NCI-H226 (cell line): ENCODE results near the gene NPRL2.

Experiments
- DNase-seq: peaks from one replicate; pipeline ENCODE4 v3.0.0-alpha.2; 2015

NPRL2 gene

GRCh38 chr3:50303013-50303815 is 47.4 kb downstream of the NPRL2 start, which contains the start of gene HYAL1:
HYAL1 (minus strand) TSS chr3:50303574; CDS start chr3:50302956, 618 bp downstream.
- no peak for DNase-seq

DNA sequence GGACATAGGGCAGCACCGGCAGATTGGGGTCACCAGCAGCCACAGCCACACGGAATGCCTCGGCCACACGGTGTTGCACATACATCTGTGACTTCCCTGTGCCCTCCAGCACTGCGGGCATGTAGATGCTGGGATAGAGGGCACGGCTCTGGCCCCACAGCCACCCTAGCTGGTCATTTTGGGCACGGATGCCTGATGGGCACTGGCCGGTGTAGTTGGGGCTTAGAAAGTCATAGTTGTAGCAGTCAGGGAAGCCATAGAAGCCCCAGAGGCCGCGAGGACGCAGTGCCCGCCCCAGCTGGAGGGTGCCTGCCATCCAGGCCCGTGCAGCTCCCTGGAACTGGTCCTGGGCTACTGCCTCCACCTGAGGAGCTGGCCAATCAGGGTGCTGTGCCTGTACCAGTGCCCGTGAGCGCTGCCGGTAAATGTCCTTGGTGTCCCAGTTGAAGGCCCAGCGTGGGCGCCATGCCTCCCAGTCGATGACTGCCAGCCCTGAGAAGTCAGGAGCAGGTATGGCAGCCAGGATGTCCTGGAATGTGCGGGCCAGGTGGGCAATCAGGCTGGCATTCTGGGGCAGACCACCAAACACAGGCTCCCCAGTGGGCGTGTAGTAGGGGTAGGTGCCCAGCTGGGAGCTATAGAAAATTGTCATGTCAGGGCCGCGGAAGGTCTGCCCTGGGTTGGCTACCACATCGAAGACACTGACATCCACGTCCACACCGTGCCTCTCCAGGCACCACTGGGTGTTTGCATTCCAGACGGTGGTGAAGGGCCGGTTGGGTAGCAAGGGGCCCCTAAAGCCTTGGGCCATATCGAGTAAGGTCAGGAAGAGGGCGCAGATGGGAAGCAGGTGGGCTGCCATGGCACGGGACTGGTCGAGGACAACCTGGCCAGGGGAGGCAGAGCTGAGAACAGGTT is 48.2 kb downstream of the NPRL2 start:
- DNase-seq = no peak

DNA sequence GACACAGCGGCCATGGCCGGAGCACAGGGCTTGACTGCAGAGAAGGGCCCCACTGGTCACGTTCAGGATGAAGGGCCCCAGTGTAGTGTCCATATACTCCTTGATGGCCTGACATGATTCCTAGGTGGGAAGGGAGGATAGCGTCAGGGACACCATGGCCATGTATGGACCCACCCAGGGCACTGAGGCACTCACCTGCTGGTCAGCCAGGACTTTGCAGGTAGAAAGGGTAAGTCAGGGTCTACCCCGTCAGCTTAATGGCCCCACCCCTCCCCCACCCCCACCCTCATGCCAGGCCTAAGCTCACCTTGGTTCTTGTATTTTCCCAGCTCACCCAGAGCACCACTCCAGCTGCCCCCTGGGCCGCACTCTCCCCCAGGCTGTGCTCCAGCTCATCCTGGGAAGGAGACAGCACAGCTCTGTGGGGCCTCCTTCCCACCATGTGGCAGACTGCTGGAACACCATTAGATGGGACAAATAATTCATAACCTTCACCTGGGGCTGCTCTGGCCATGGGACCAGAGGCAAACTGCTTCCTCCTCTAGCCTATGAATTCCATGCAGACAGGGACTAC is 49.8 kb downstream of the NPRL2 start:
- no peak for DNase-seq

GRCh38 chr3:50299929-50300680 is 50.5 kb downstream of the NPRL2 start:
- no peak for DNase-seq

- DNase-seq = no peak
These were observed 51.0 kb downstream of the NPRL2 start for GRCh38 chr3:50299638-50299928.

DNA sequence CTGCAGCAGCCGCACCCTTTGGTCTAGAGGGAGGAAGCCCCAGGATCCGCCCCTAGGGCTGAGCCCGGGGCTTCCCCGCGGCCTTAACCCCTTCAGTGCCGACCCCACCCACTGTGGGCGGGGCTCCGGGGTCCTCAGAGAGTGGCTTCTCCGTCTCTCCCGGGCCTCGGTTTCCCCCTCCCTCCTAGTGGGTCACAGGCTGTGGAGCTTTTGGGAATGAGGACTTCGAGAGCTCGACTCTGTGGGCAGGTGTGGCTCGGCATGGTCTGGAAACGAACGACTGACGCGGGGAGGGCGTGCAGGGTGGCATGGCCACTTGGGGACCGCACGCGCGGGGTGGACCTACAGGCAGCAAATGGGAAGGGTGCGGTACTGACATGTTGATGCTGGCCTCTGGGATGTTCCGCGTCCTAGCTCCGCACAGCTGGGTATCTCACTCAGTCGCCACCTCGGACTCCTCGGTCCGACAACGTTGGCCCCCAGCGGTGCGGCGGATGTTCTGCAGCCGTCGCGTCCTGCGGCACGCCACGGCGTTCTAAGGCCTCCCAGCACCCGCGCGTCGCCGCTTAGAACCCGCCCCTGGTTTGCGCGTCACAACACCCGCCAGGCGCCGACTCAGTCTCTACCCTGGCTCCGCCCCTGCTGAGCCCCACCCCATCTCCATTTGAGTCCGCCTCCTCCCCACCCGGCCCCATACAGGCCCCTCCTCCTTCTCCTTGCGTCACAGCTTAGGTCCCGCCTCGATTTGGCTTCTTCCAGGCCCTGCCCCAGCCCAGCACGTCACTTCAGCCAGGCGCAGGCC is 51.5 kb downstream of the NPRL2 start, which contains the start of the genes HYAL3 and NAA80:
Gene HYAL3, minus strand, starts transcription at position 570 of the 802 bp plus-strand sequence. CDS start 3,803 bp downstream, outside the sequence.
Gene NAA80, minus strand, starts transcription at position 570 of the 802 bp plus-strand sequence. CDS start 1,942 bp downstream, outside the sequence.
- peak; percentile 80 for DNase-seq

DNA sequence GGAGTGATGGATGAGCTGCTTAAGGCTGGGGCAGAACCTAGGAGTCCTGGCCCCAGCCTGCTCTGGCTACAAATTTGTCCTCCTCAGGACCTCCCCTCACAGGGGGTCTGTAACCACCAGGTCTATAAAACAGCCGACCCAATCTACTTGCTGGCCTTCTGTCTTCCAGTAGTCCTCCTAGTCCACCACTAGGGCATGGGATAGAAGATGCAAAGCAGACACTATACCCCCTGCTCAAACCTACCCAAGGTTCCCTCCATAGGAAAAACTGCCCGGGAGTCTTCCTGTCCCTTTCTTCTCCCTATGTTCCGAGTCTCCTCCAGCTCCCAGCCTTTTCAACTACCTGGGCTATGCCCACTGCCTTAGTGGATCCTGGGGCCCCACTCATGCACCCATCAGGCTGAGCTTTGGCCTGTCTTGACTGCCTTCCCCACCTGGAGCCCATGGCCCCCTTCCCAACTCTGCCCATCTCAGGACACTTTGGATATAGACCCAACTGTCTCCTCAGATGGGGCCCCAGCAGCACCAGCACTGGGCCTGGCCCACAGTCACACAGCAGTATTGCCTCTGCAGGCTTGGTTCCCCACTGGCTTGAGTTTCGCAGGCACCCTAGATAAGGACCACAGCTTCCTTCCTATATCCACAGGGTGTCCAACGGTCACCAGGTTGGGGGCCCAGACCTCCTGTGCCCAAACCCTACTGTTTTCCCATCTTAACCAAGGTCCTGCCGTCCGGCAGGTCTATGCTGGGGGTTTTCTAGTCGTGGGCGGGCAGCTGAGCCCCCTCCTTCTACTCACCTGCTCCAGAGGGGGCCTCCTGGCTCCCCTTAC is 52.5 kb downstream of the NPRL2 start:
- DNase-seq = no peak

GRCh38 chr3:50297384-50297775 is 53.2 kb downstream of the NPRL2 start:
- no peak for DNase-seq
